Neuronal stem cell (in vitro differentiated cells): ENCODE measurements around the gene CCDC196. TPM values are rescaled to one million over a fixed set of nuclear protein-coding genes. Genes with fewer than 3 reads are reported as not detected.

Experiments used
- DNase-seq: peaks from one replicate; pipeline ENCODE4 v3.0.0-alpha.2; 2013; ENCODE audit warnings: low spot score
- H2AFZ ChIP-seq: one replicate; pipeline ENCODE4 v1.6.1; 2013; ENCODE audit warnings: mild to moderate bottlenecking, low read length, inconsistent platforms
- H2AK5ac ChIP-seq: 2 replicates; pipeline ENCODE4 v1.6.1; 2013; ENCODE audit warnings: low read depth, mild to moderate bottlenecking, inconsistent platforms, low read length, moderate library complexity, mixed read lengths
- H2BK120ac ChIP-seq: 2 replicates; pipeline ENCODE4 v1.6.1; 2013; ENCODE audit warnings: low read depth, mild to moderate bottlenecking, inconsistent platforms, low read length, moderate library complexity, mixed read lengths
- H2BK12ac ChIP-seq: one replicate; pipeline ENCODE4 v1.6.1; 2013; ENCODE audit warnings: low read length, inconsistent platforms
- H2BK15ac ChIP-seq: 2 replicates; pipeline ENCODE4 v1.6.1; 2013; ENCODE audit warnings: mild to moderate bottlenecking, low read length, inconsistent platforms, mixed read lengths
- H2BK5ac ChIP-seq: one replicate; pipeline ENCODE4 v1.6.1; 2013; ENCODE audit warnings: inconsistent platforms, mild to moderate bottlenecking, low read length, moderate library complexity
- H3K14ac ChIP-seq: one replicate; pipeline ENCODE4 v1.6.1; 2013; ENCODE audit warnings: low read length, inconsistent platforms
- H3K18ac ChIP-seq: 2 replicates; pipeline ENCODE4 v1.6.1; 2013; ENCODE audit warnings: low read length, inconsistent platforms
- H3K23ac ChIP-seq: 2 replicates; pipeline ENCODE4 v1.6.1; 2013; ENCODE audit warnings: low read depth, mild to moderate bottlenecking, mixed read lengths, low read length, inconsistent platforms; ENCODE audit not compliant: poor library complexity
- H3K27ac ChIP-seq: replicated peaks from 3 replicates; pipeline ENCODE4 v1.5.1; 2013; ENCODE audit warnings: low read length, inconsistent platforms
- H3K27me3 ChIP-seq, 3 experiments: 2 replicates each; pipeline ENCODE4 v1.6.1; 2013; ENCODE audit warnings: low read length in 3 of 3, mild to moderate bottlenecking in 2 of 3, inconsistent platforms in 1 of 3, low read depth in 1 of 3, mixed read lengths in 1 of 3, moderate library complexity in 1 of 3; ENCODE audit not compliant: control insufficient read depth in 3 of 3, insufficient read depth in 3 of 3
- H3K36me3 ChIP-seq, 2 donors: replicated peaks in 1 of 2; 2 replicates each; pipeline ENCODE4 v1.6.1; 2013; ENCODE audit warnings: low read length in 2 of 2; ENCODE audit not compliant: control insufficient read depth in 2 of 2, insufficient read depth in 2 of 2
- H3K4ac ChIP-seq: 2 replicates; pipeline ENCODE4 v1.6.1; 2013; ENCODE audit warnings: inconsistent platforms, mild to moderate bottlenecking, low read length, moderate library complexity
- H3K4me1 ChIP-seq, 2 donors: 1 replicate in 1 of 2; 2 replicates in 1 of 2; pipeline ENCODE4 v1.6.1; 2013; ENCODE audit warnings: low read length in 2 of 2, low read depth in 1 of 2; ENCODE audit not compliant: control insufficient read depth in 2 of 2, insufficient read depth in 1 of 2
- H3K4me2 ChIP-seq: one replicate; pipeline ENCODE4 v1.6.1; 2013; ENCODE audit warnings: mild to moderate bottlenecking, low read length, inconsistent platforms; ENCODE audit not compliant: insufficient read depth, poor library complexity, severe bottlenecking
- H3K4me3 ChIP-seq, 2 donors: 2 replicates each; pipeline ENCODE4 v1.5.1; 2013; ENCODE audit warnings: low read length in 2 of 2, mild to moderate bottlenecking in 2 of 2, inconsistent platforms in 1 of 2, moderate library complexity in 1 of 2
- H3K79me1 ChIP-seq: one replicate; pipeline ENCODE4 v1.6.1; 2013; ENCODE audit warnings: low read depth, mild to moderate bottlenecking, inconsistent platforms, low read length, moderate library complexity
- H3K9ac ChIP-seq: one replicate; pipeline ENCODE4 v1.6.1; 2013; ENCODE audit warnings: mild to moderate bottlenecking, low read depth, low read length, inconsistent platforms; ENCODE audit not compliant: poor library complexity
- H3K9me3 ChIP-seq, 2 donors: replicated peaks in 1 of 2; 2 replicates each; pipeline versions ENCODE3 to v1.6.1; 2013; ENCODE audit warnings: low read length in 2 of 2, mild to moderate bottlenecking in 2 of 2, inconsistent platforms in 1 of 2, low read depth in 1 of 2, mixed read lengths in 1 of 2, moderate library complexity in 1 of 2; ENCODE audit not compliant: control insufficient read depth in 2 of 2, insufficient read depth in 1 of 2
- H4K8ac ChIP-seq: one replicate; pipeline ENCODE4 v1.6.1; 2013; ENCODE audit warnings: low read depth, mild to moderate bottlenecking, inconsistent platforms, low read length, moderate library complexity
- H4K91ac ChIP-seq: one replicate; pipeline ENCODE4 v1.6.1; 2013; ENCODE audit warnings: low read length, low read depth, mild to moderate bottlenecking, inconsistent platforms; ENCODE audit not compliant: poor library complexity
- WGBS, 2 donors: extraction: QIAGEN DNeasy Blood & Tissue Kit; methylation state at CpG; one replicate each; pipeline ENCODE4 v1.1.7; 2013; ENCODE audit warnings: missing lambda C conversion rate in 2 of 2, mixed read lengths in 1 of 2; ENCODE audit not compliant: insufficient read length in 2 of 2, insufficient replicate concordance in 1 of 2; ENCODE audit errors: extremely low coverage in 2 of 2; 5-methylcytosine and 5-hydroxymethylcytosine counted together
- polyA plus RNA-seq, 2 experiments: library from polyadenylated mRNA; stranded (reverse); fragments of 200-250 nt; gene quantifications; one replicate each; pipeline ENCODE4 v1.2.3, GENCODE V29; 2013

The CCDC196 gene
- not detected for polyA plus RNA-seq (2013, experiment 1 of 2)
- not detected for polyA plus RNA-seq (2013, experiment 2 of 2)

- Histone ChIP-seq H3K18ac (no peak within 1 kb of the TSS), H2BK5ac (no peak within 1 kb of the TSS), H3K14ac (no peak within 1 kb of the TSS), H3K23ac (no peak within 1 kb of the TSS), H4K8ac (no peak within 1 kb of the TSS), H3K27me3 (no peaks in the 10 kb centered on the region), H3K4me3 (no peak within 1 kb of the TSS), H3K9me3 (no peaks in the 10 kb centered on the region), H3K4me1 (no peaks in the 10 kb centered on the region), H3K36me3 (no peaks in the 10 kb centered on the region), H2BK15ac (no peak within 1 kb of the TSS), H3K9ac (no peak within 1 kb of the TSS), H2AK5ac (no peak within 1 kb of the TSS), H3K4ac (no peak within 1 kb of the TSS), H3K4me2 (no peak within 1 kb of the TSS), H3K27ac (no peak within 1 kb of the TSS), H2AFZ (no peak within 1 kb of the TSS), H4K91ac (no peak within 1 kb of the TSS), H3K79me1 (no peaks in the 10 kb centered on the region), H2BK12ac (no peak within 1 kb of the TSS), H2BK120ac (no peak within 1 kb of the TSS)
- WGBS, 2 donors, result no CpG with 5 or more reads among the region's 2 CpGs
- no peak for DNase-seq
Measured at GRCh38 chr14:66485910-66486421, at the start of gene CCDC196. Gene CCDC196 (plus strand): TSS chr14:66486371. CDS start chr14:66486503, 132 bp downstream.

GRCh38 chr14:66440801-66441200 lies 45.4 kb upstream of the CCDC196 start:
- no peak overlapping the region for H2BK15ac ChIP-seq
- H2BK120ac ChIP-seq, result no peak overlapping the region
- H2BK12ac ChIP-seq, result no peak overlapping the region
- no peak overlapping the region for H2BK5ac ChIP-seq
- peaks cover 0 to 6% of the 10 kb centered on the region in 2 donors for H3K9me3 ChIP-seq
- H4K8ac ChIP-seq, result no peak overlapping the region
- no peak overlapping the region for H3K23ac ChIP-seq
- H3K36me3 ChIP-seq, result no peaks in the 10 kb centered on the region
- WGBS, 2 donors, result no CpG with 5 or more reads among the region's 5 CpGs
- H3K4ac ChIP-seq, result no peak overlapping the region
- no peak overlapping the region for H4K91ac ChIP-seq
- no peak for DNase-seq
- no peak overlapping the region for H3K9ac ChIP-seq
- H2AFZ ChIP-seq, result no peak overlapping the region
- no peak overlapping the region for H3K4me3 ChIP-seq
- no peak overlapping the region for H3K4me2 ChIP-seq
- no peaks in the 10 kb centered on the region for H3K4me1 ChIP-seq
- no peak overlapping the region for H3K18ac ChIP-seq
- no peaks in the 10 kb centered on the region for H3K79me1 ChIP-seq
- no peak overlapping the region for H3K14ac ChIP-seq
- no peaks in the 10 kb centered on the region for H3K27me3 ChIP-seq
- H2AK5ac ChIP-seq, result no peak overlapping the region
- H3K27ac ChIP-seq, result no peak overlapping the region

GRCh38 chr14:66442953-66443571 lies 43.1 kb upstream of the CCDC196 start:
- no peak overlapping the region for H3K4me3 ChIP-seq
- H4K8ac ChIP-seq, result no peak overlapping the region
- H2BK15ac ChIP-seq, result no peak overlapping the region
- WGBS, 2 donors, result no CpG with 5 or more reads among the region's 4 CpGs
- no peak overlapping the region for H3K18ac ChIP-seq
- no peak overlapping the region for H2AK5ac ChIP-seq
- no peak overlapping the region for H3K14ac ChIP-seq
- H4K91ac ChIP-seq, result no peak overlapping the region
- H3K23ac ChIP-seq, result no peak overlapping the region
- no peak overlapping the region for H2BK120ac ChIP-seq
- no peak overlapping the region for H2BK5ac ChIP-seq
- no peak overlapping the region for H2BK12ac ChIP-seq
- H2AFZ ChIP-seq, result no peak overlapping the region
- H3K4me1 ChIP-seq, result peaks cover 0 to 4% of the 10 kb centered on the region in 2 donors
- H3K4ac ChIP-seq, result no peak overlapping the region
- no peak for DNase-seq
- H3K9me3 ChIP-seq, result peaks cover 0 to 6% of the 10 kb centered on the region in 2 donors
- no peaks in the 10 kb centered on the region for H3K36me3 ChIP-seq
- H3K4me2 ChIP-seq, result no peak overlapping the region
- no peaks in the 10 kb centered on the region for H3K27me3 ChIP-seq
- no peak overlapping the region for H3K9ac ChIP-seq
- H3K79me1 ChIP-seq, result no peaks in the 10 kb centered on the region
- H3K27ac ChIP-seq, result no peak overlapping the region

- H3K4me2 ChIP-seq, result no peak overlapping the region
- H4K91ac ChIP-seq, result no peak overlapping the region
- no peak overlapping the region for H3K27ac ChIP-seq
- H3K18ac ChIP-seq, result no peak overlapping the region
- no peak overlapping the region for H4K8ac ChIP-seq
- H3K4me3 ChIP-seq, result no peak overlapping the region
- peaks cover 0 to 4% of the 10 kb centered on the region in 2 donors for H3K4me1 ChIP-seq
- no peaks in the 10 kb centered on the region for H3K79me1 ChIP-seq
- no peak overlapping the region for H3K9ac ChIP-seq
- H3K9me3 ChIP-seq, result peaks cover 0 to 3% of the 10 kb centered on the region in 2 donors
- no peak overlapping the region for H3K4ac ChIP-seq
- no CpG with 5 or more reads among the region's 2 CpGs for WGBS, 2 donors
- H2BK12ac ChIP-seq, result no peak overlapping the region
- H2AK5ac ChIP-seq, result no peak overlapping the region
- H3K27me3 ChIP-seq, result no peaks in the 10 kb centered on the region
- no peaks in the 10 kb centered on the region for H3K36me3 ChIP-seq
- no peak for DNase-seq
- H3K23ac ChIP-seq, result no peak overlapping the region
- no peak overlapping the region for H2AFZ ChIP-seq
- H2BK5ac ChIP-seq, result no peak overlapping the region
- H2BK15ac ChIP-seq, result no peak overlapping the region
- H2BK120ac ChIP-seq, result no peak overlapping the region
- H3K14ac ChIP-seq, result no peak overlapping the region
Measured at GRCh38 chr14:66443785-66444184, 42.4 kb upstream of the CCDC196 start.
